Measurements from ENCODE around the gene CTNNBL1.

The CTNNBL1 gene

GRCh38 chr20:37777012-37777950 lies 83.5 kb downstream of the CTNNBL1 start:
- no peak for DNase-seq

- DNase-seq: no peak
Observed at GRCh38 chr20:37777988-37778659, 84.3 kb downstream of the CTNNBL1 start.

- no peak for DNase-seq
Observed at GRCh38 chr20:37781626-37782025, 87.8 kb downstream of the CTNNBL1 start.

- DNase-seq: no peak
Observed at GRCh38 chr20:37786043-37786442, 92.2 kb downstream of the CTNNBL1 start.

GRCh38 chr20:37789408-37789807 lies 95.6 kb downstream of the CTNNBL1 start:
- no peak for DNase-seq

GRCh38 chr20:37790900-37791299 lies 97.1 kb downstream of the CTNNBL1 start:
- DNase-seq: no peak

- DNase-seq: no peak
Observed at GRCh38 chr20:37796121-37796520, 102.3 kb downstream of the CTNNBL1 start.

GRCh38 chr20:37796733-37797132 lies 102.9 kb downstream of the CTNNBL1 start:
- DNase-seq: no peak

GRCh38 chr20:37797669-37798175 lies 103.9 kb downstream of the CTNNBL1 start:
- DNase-seq: no peak

GRCh38 chr20:37798312-37798711 lies 104.5 kb downstream of the CTNNBL1 start:
- no peak for DNase-seq

GRCh38 chr20:37800618-37801017 lies 106.8 kb downstream of the CTNNBL1 start:
- DNase-seq: no peak

- DNase-seq: no peak
Observed at GRCh38 chr20:37801921-37802320, 108.1 kb downstream of the CTNNBL1 start.

- peak; percentile 25 to 53 (median 42) for DNase-seq
Observed at GRCh38 chr20:37803438-37804307, 109.8 kb downstream of the CTNNBL1 start.

GRCh38 chr20:37804584-37805566 lies 111.0 kb downstream of the CTNNBL1 start:
- peak; percentile 41 to 66 (median 64) for DNase-seq

- DNase-seq: no peak
Observed at GRCh38 chr20:37807471-37808232, 113.8 kb downstream of the CTNNBL1 start.

- DNase-seq: peak in 3 of 4 experiments; percentile 16 to 17 (median 16)
Observed at GRCh38 chr20:37808233-37809070, 114.6 kb downstream of the CTNNBL1 start.

- DNase-seq: no peak
Observed at GRCh38 chr20:37810027-37810426, 116.2 kb downstream of the CTNNBL1 start.

- DNase-seq: no peak
Observed at GRCh38 chr20:37816003-37816402, 122.2 kb downstream of the CTNNBL1 start.

GRCh38 chr20:37816726-37817125 lies 122.9 kb downstream of the CTNNBL1 start:
- DNase-seq: no peak
